ENCODE data around the gene TPRN. TPM values are rescaled to one million over a fixed set of nuclear protein-coding genes. Genes with fewer than 3 reads are reported as not detected.
A peak's percentile ranks its signal among the peaks of the same experiment; 100 is the strongest.

Gene TPRN
- total RNA-seq, 1 donor from 2014 or later, result 2.2 TPM

DNA sequence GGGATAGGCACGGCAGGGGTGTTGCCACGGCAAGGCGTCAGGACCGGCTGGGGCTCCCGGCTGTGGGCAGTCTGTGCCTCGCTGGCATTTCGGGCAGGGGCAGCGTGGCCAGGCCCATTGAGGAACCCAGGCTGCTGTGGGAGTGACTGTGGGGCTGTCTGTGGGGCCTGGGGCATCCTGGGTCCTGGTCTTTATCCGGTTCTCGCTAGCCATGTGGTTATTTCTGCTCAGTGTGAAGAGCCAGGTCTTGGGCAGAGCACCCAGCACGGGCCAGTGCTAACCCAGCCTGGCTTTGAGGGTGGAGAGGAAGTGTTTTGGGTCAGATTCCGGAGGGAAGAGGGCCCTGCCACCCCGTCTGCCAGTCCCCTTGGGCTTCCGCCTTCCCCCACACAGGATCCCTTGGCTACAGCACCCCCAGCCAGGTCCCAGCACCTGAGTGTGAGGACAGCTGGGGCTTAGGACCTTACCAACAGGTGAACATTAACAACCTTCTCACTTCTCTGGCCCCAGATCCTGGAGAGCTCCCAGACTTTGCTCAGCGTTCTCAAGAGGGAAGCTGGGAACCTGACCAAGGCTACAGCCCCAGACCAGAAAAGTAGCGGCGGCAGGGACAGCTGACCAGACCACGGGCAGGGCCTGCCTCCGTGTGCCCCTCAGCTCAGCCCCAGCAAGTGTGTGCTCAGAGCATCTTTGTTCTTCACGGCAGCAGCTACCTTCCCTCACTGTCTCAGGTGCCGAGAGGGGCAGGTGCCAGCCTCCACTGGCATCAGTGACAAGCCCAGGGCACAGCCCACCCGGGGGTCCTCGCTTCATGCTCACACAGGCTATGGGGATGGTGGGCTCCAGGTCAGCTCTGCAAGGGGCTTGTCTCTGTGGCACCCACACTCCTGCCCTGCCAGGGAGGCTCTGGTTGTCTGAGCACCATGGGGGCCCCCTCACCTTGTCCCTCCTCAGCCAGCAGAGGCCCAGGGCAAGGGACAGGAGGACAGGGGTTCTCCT is 10.9 kb downstream of the TPRN start:
- DNase-seq (ENCODE audit: low spot score), result no peak

DNA sequence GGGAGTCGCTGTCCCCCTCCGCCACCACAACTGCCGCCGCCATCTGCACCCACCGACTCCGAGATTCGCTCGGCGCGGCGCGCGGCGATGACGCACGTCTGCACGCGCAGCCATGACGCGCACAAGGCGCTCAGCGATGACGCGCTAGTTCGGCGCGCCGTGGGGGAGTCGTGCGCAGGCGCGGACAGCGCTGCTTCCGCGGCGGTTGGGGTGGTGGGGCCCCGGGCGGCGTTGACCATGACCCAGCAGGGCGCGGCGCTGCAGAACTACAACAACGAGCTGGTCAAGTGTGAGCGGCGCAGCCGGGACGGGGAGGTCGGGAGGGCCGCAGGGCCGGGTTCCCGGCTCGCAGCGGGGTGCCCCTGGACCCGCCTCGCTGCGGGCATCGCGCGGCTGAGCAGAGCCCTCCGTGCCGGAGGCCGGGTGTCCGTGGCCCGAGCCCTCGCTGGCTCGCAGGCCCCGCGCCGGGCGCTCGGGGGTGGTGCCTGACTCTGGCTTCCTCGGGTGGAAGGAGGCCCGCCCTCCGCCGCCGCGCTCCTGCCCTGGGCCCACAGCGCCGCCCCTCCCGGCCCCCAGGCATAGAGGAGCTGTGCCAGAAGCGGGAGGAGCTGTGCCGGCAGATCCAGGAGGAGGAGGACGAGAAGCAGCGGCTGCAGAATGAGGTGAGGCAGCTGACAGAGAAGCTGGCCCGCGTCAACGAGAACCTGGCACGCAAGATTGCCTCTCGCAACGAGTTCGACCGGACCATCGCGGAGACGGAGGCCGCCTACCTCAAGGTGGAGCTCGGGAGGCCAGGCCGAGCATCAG is 11.8 kb downstream of the TPRN start, which contains the start of the genes ANAPC2 and SSNA1:
Gene ANAPC2 (minus strand): TSS at position 71 of the 807 bp plus-strand sequence. CDS start 28 bp downstream, at position 43.
Gene SSNA1 (plus strand): TSS at position 187 of the 807 bp plus-strand sequence. CDS start 51 bp downstream, at position 238.
- DNase-seq (ENCODE audit: low spot score), result peak; percentile 96

DNA sequence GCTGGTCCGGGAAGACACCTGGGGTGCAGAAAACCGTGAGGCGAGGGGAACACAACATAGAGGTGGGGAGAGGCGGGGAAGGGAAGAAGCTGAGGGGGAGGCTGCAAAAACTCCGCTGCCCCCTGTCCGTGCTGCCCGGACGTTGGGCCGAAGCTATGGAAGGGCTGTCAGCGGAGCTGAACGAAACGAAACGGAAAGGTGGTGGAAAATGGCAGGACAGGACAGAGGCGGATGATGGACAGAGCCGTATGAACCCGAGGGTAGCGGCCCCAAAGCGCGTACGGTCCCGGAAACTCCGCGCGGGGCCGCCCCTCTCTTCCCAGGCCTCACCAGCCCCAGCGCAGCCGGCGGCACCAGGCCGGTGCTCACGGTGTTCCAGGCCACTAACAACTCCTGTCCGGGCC is 12.5 kb downstream of the TPRN start:
- no peak for DNase-seq (ENCODE audit: low spot score)

DNA sequence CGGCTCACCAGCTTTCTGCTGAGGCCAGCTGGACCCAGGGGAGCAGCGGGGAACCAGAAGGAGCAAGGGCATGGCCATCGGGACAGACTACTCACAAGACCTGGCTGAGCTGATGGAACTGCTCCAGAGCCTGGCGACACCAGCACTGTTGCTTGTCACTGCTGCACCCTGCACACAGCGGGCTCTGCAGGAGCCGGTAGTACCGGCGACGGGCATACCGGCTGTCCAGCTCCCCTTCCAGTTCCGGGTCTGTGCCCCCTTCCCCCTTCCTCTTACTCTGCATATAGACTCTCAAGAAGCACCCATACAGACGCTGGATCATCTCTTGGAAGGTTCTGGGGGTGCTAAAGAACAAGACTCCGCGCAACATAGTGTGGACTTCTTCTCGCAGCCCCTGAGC is 13.2 kb downstream of the TPRN start:
- no peak for DNase-seq (ENCODE audit: low spot score)

DNA sequence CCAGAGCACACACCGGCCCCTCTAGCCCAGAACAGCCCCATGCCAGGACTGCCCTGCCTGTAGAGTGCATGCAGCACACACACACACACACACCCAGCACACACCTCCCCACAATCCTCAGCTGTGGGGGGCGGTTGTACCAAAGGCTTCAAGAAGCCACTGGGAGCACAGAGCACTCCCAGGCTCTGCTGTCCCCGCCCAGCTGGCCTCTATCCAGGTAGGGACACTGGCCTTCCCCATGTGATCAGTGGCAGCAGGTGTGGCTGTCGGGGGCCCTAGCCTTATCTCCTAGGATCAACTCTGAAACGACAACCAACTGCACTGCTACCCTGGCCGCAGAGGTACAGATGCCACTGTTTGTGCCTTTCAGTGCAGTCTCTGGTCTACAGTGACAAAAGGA is 14.2 kb downstream of the TPRN start:
- no peak for DNase-seq (ENCODE audit: low spot score)

DNA sequence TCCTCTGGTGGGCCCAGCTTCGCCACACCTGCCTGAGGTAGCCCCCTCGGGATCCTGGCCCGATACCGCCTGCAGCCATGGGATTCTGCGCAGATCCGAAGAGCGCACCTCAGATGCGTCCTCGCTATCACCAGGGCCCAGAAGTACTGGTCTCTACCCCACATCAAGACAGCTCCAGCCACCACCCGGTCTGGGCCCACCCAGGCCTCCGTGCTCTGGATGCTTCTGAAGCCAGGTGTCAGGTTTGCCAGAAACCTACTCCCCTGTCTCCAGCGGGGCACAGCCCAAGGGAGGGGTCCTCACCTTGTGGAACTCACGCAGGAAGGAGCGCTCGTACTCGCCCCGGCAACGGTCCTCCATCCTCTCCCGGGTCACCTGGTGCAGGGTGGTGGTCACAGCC is 14.6 kb downstream of the TPRN start:
- no peak for DNase-seq (ENCODE audit: low spot score)

DNA sequence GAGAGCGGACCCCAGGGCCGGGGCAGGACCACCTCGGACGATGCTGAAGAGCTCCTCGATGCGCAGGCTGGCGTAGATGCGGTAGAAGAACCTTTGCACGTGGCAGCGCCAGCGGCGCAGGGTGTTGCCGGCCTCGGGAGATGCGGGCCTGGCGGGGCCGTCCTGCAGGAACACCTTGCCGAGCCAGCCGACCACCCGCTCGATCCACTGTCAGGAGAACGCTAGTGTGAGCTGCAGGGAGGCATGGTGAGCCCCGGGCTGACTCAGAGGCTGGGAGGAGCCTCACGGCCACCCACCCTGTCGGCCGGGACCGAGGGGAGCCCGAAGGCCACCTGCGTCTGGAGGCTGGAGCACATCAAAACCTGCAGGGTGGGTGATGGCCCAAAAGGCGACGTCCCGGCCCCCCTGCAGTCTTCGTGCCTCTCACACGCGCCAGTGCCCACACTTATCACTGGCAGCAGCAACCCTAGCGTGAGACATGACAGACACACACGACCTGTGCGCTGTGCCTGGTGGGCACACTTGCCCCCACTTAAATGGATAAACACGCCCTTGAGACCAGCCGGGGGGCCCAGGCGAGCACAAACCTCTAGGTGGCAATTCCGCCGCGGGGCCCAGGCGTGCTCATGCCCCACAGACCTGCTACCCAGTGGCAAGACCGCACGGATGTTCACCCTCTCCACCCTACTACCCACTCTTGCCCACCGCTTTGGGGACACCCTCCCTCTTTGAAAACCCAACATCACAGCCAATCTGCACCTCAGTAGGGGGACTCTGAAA is 15.5 kb downstream of the TPRN start:
- no peak for DNase-seq (ENCODE audit: low spot score)

DNA sequence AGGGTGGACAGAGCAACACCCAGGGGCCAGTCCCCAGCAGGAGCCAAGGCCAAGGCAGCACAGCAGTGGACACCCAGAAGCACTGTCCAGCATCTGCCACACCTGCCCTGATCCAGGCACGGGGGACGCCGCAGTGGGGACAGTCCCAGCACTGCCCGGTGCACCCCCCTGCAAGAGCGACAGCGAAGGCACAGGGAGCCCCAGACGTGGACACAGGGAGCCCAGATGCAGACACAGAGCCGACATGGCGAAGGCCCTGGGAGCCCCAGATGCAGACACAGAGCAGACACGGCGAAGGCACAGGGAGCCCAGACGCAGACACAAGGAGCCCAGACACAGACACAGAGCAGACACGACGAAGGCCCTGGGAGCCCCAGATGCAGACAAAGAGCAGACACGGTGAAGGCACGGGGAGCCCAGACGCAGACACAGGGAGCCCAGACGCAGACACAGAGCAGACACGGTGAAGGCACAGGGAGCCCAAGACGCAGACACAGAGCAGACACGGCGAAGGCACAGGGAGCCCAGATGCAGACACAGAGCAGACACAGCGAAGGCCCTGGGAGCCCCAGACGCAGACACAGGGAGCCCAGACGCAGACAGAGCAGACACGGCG is 16.5 kb downstream of the TPRN start:
- no peak for DNase-seq (ENCODE audit: low spot score)

DNA sequence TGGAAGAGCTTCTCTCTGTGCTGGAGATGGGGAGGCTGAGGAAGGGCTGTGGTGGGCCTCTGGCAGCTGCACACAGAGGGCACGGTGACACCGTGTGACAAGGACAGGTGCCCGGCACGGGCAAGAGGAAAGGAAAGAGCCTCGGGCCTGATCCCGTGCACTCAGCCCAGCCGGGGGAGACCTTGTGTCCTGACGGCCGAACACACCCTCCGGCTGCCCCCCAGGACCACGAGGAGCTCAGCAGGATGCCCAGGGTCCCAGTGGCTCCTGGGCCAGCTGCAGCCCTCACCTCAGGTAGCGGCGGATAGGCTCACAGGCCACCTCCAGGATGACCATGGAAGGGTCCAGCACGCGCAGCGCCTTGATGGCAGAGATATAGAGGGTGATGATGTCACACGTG is 17.7 kb downstream of the TPRN start:
- DNase-seq (ENCODE audit: low spot score), result no peak

DNA sequence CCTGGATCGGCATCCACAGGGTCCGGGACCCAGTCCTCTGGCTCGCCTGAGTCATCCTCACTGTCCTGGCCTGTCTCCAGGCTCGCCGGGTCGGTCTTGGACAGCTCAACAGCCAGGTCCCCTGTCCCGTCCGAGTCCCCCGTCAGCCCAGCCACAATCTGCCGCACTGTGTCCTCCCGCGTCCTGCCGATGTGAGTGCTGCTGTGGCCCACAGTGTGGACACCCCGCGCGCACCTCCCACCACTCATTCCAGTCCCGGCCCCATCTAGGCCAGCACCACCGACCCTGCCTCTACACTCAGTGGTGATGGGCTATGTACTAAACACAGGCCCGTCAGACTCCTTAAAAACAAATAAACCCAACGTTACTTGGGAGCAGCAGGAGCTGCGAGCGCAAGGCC is 18.9 kb downstream of the TPRN start:
- DNase-seq (ENCODE audit: low spot score), result no peak

DNA sequence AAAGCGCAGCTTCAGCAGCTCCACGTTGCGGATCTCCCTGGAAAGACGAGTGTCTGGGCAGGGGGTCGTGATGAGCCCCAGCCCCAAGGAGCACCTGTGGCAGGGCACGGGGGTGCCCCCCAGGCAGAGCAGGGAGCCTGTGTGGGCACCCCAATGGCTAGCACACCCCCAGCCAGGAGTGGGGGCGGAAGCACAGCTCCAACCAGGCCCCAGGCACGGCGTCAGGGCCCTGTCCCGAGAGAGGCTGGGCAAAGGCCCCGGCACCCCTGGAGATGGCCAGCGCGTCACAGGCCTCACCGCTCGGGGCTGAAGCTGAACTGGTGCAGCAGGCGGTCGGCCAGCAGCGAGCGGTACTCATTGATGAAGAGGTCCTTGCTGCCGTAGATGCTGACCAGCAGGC is 20.1 kb downstream of the TPRN start:
- no peak for DNase-seq (ENCODE audit: low spot score)

DNA sequence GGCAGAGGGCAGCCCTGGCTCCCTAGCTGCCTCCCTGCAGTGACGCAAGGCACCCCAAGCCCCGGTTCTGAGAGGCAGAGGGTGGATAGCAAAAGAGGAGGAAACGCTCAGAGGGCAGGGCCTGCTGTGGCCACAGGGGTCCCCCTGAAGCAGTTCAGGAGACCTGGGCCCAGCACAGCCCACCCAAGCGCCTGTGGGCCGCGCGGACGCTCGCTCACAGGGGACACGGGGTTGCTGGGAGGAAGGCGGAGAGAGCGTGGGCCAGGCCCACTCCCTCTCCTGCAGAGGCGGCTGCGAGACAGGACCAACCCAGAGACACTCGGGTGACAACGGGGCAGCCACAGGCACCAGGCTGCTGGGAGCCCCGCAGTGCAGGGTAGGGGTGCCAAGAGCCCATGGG is 20.8 kb downstream of the TPRN start:
- no peak for DNase-seq (ENCODE audit: low spot score)

DNA sequence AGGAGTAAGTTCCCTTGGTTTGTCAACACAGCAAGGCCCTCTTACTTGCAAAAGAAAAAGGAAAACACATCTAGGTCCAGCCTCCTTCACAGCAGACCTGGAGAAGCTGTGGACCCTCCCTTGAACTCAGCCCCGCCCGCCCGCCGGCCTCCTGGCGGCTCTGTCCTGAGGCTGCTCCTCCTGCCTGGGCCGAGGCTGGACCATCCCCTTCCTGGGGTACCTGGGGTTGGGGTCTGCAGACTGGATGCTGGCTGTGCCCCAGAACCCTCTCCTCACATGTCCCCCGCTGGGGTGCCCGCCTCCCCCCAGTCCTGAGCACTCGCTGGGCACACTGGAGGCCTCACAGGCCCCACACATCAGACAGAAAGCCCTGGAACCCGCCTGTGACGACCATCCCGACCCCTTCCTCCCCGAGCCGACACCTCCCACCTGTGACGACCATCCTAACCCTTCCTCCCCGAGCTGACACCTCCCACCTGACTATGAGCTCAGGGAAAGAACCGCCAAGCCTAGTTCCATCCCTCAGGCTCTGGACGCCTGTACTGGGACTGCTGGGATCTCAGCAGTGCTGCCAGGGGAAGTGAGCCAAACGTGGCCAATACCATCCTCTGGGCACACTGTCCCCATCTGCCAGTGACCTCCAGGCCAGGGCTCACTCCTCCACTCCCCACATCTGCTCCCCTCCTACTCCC is 21.5 kb downstream of the TPRN start:
- DNase-seq (ENCODE audit: low spot score), result no peak

DNA sequence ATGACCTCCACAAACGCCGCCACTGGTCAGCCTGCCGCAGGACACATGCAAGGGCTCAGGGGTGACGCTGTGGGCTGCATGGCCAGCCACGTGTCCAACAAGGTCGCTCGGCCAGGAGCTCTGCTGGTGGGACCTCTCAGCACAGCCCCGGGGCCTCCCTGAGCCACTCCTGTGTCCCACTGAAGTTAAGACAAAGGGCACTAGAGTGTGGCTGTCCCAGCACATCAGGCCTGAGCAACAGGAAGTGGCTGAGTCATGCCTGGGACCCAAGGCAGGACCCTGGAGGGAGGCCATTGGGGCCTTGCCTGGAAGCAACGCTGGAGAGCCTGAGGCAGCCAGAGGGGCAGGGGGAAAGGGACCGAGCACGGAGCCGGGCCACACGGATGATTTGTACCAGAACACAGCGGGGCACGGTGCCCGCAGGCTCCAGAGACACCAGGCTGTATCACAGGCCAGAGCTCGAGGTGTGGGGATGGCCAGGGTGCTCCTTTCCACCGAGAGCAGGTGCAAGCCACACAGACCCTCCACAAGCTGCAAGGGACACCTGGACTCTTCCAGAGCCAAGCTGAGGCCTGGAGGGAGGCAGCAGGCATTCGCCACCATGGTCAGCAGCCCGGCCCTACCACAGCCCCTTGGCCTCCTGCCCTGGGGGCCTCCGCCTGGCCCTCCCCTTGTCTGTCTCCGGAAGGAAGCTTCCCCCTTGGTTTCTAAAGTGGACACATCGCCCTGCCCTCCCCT is 22.2 kb downstream of the TPRN start:
- DNase-seq (ENCODE audit: low spot score), result no peak

DNA sequence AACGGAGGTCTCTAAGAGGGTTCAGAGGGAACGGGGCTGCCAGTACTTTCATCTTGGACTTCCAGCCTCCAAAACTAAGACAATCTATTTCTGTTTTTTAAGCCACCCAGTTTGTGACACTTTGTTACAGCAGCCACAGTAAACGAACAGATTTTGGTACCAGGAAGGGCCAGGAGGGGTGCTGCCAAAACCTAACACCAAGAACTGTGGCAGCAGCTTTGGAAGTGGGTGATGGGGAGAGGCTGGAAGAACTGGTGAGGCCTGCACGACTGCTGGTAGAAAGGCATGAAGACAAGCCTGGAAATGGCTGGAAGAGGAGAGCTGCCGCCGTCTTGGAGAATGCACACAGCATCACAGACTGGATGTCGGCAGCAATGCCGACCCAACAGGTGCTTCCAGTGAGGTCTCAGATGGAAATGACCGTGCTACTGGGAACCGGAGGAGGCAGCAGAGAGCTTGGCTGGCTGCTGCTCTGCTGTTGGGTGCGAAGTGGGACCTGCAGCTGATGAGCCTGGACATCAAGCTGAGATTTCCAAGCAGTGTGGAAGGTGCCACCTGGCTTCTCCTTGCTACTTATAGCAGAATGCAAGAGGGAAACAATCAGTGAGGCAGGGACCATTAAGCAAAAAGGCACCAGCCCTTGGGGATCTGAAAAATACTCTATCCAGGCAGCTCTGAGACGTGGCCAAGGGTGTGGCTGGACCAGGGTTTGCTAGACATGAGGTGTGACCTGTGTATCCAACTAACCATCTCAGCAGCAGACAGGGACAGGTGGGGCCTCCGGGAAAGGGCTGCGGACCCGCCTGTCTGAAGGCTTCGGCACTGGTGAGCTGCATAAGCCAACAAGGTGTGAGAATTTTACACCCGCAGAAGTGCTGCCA is 24.0 kb downstream of the TPRN start:
- DNase-seq (ENCODE audit: low spot score), result no peak

DNA sequence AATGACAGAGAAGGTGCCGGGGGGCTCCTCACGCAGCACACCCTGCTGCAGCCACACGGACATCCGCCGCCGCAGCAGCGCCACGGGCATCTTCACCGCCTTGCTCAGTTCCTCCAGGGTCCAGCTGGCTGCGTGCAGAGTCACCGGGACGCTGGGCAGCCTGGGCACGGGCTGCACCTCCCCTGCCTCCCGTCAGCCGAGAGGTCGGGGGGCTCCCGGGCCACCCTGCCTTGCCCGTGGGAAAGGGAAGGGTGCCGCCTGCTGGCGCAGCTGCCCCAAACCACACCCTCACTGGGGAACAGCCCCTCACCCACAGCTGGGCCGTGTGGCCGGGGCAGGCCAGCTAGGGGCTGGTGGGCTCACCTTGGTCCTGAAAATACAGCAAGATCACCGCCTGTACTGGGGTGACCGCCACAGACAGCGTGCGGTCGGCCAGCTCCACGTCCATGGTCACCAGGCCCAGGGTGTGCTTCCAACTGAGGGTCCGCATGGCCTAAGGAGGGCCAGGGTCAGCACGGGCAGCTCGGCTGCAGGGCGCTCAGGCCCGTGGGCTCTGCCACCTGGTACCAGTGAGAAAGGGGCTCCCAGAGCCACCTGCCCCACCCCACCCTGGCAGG is 25.1 kb downstream of the TPRN start:
- DNase-seq (ENCODE audit: low spot score), result no peak

DNA sequence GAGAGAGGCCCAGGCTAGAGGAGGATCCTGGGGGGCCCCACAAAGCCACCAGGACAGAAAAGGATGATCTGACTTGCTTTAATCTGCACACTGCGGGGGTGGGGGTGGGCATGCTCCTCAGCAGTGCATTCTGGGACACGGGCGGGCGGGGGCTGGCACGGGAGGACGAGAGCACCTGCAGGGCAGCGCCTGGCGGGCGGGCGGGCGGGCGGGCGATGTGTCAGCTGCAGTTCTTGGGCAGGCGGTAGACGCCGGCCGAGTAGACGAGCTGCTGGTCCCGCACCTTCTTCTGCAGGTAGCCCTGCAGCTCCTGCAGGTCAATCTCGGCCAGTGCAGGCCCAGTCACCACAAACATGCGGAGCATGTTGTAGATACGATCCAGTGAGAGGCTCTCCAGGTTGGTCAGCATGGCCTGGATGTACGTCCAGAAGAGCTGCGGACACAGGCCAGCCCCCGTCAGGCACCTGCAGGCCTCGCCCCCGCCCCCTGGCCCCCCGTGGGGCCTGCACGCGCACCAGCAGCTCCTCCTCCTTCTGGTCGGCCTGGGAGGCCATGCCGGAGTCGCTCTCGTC is 25.7 kb downstream of the TPRN start:
- DNase-seq (ENCODE audit: low spot score), result no peak
